Loucy (cell line): ENCODE data around the gene GUCD1.

ENCODE experiments used
- CTCF ChIP-seq: fragments of 200-600 bp; sonication (generic); conservative IDR thresholded peaks from 2 replicates; pipeline ENCODE4 v1.5.1; 2014; ENCODE audit warnings: mild to moderate bottlenecking, antibody characterized with exemption, low read length
- EZH2phosphoT487 ChIP-seq: fragments of 200-600 bp; IDR thresholded peaks from 2 replicates; pipeline ENCODE4 v1.6.1; 2018; ENCODE audit warnings: antibody characterized with exemption, mild to moderate bottlenecking, moderate library complexity, borderline replicate concordance

GRCh38 chr22:24543679-24544243 lies 11.2 kb downstream of the GUCD1 start:
- TF ChIP-seq CTCF (no peak), EZH2phosphoT487 (no peak)
